T-cell (primary cell): Measurements from ENCODE around the gene SDK1. TPM values are rescaled to one million over a fixed set of nuclear protein-coding genes. Genes with fewer than 3 reads are reported as not detected.

Source experiments
- ATAC-seq, 4 experiments: fragments of 200-7000 bp in 3 of 4; fragments of 150-1000 bp in 1 of 4; cut with Tn5 transposase; replicated peaks in 1 of 4; 1 replicate in 3 of 4; 2 replicates in 1 of 4; pipeline ENCODE4 v1.10.0; 2021; ENCODE audit warnings: moderate library complexity in 3 of 4, mild to moderate bottlenecking in 2 of 4, moderate number of reproducible peaks in 1 of 4
- CTCF ChIA-PET, 2 donors: fragments of 300-600 bp; sonication (Branson Sonifier 250); formaldehyde crosslinking; loops; one replicate each; lab custom pipeline; 2022; ENCODE audit warnings: antibody characterized with exemption in 2 of 2; lab: Charles Lee
- POLR2A ChIA-PET, 2 donors: fragments of 300-600 bp; sonication (Branson Sonifier 250); formaldehyde crosslinking; loops; one replicate each; lab custom pipeline; 2022; ENCODE audit warnings: antibody characterized with exemption in 2 of 2; lab: Charles Lee
- DNase-seq, 35 experiments: peaks; one replicate each; pipeline versions ENCODE4 v3.0.0 to v3.0.0-alpha.2; 2013 to 2023
- H3K27ac ChIP-seq: one replicate; pipeline ENCODE4 v1.5.1; 2013; ENCODE audit warnings: low read length
- H3K27me3 ChIP-seq, 2 experiments: replicated peaks in 1 of 2; 1 replicate in 1 of 2; 2 replicates in 1 of 2; pipeline versions ENCODE4 v1.6.1 to v1.7.0; 2013; ENCODE audit warnings: low read length in 1 of 2, mixed read lengths in 1 of 2; ENCODE audit not compliant: control insufficient read depth in 2 of 2, insufficient read depth in 2 of 2; ENCODE audit errors: extremely low read depth in 1 of 2
- H3K36me3 ChIP-seq, 2 donors: 1 replicate in 1 of 2; 2 replicates in 1 of 2; pipeline versions ENCODE4 v1.6.1 to v1.7.0; 2013; ENCODE audit warnings: low read length in 1 of 2; ENCODE audit not compliant: control insufficient read depth in 2 of 2, insufficient read depth in 1 of 2; ENCODE audit errors: extremely low read depth in 1 of 2
- H3K4me1 ChIP-seq, 2 experiments: 1 replicate in 1 of 2; 2 replicates in 1 of 2; pipeline versions ENCODE4 v1.6.1 to v1.7.0; 2013; ENCODE audit warnings: low read length in 2 of 2, mixed read lengths in 1 of 2; ENCODE audit not compliant: insufficient read depth in 2 of 2, control insufficient read depth in 1 of 2; ENCODE audit errors: extremely low read depth in 1 of 2
- H3K4me3 ChIP-seq, 2 donors: 1 replicate in 1 of 2; 2 replicates in 1 of 2; pipeline versions ENCODE4 v1.5.1 to v1.7.0; 2013; ENCODE audit warnings: mild to moderate bottlenecking in 2 of 2, low read length in 1 of 2, moderate library complexity in 1 of 2; ENCODE audit not compliant: control insufficient read depth in 1 of 2; ENCODE audit errors: extremely low read depth in 1 of 2
- H3K9me3 ChIP-seq: 2 replicates; pipeline ENCODE4 v1.7.0; 2013
- H3K27ac Mint-ChIP-seq, 2 donors: one replicate each; pipeline ENCODE4 v1.8.0; 2020 to 2021; ENCODE audit warnings: mild to moderate bottlenecking in 2 of 2, mixed read lengths in 2 of 2
- H3K27me3 Mint-ChIP-seq, 2 donors: one replicate each; pipeline ENCODE4 v1.8.0; 2021 to 2022; ENCODE audit warnings: mixed read lengths in 2 of 2
- H3K36me3 Mint-ChIP-seq: one replicate; pipeline ENCODE4 v1.8.0; 2021; ENCODE audit warnings: mixed read lengths
- H3K4me1 Mint-ChIP-seq, 3 donors: one replicate each; pipeline ENCODE4 v1.8.0; 2020 to 2022; ENCODE audit warnings: mixed read lengths in 3 of 3, mild to moderate bottlenecking in 1 of 3
- H3K4me3 Mint-ChIP-seq, 3 donors: one replicate each; pipeline ENCODE4 v1.8.0; 2020 to 2022; ENCODE audit warnings: mild to moderate bottlenecking in 3 of 3, mixed read lengths in 3 of 3, moderate library complexity in 3 of 3
- H3K9me3 Mint-ChIP-seq, 3 donors: one replicate each; pipeline ENCODE4 v1.8.0; 2020 to 2022; ENCODE audit warnings: mixed read lengths in 3 of 3
- WGBS: methylation state at CpG from one replicate; pipeline ENCODE4 v1.1.5; 2013; ENCODE audit warnings: missing lambda C conversion rate; ENCODE audit not compliant: insufficient coverage; 5-methylcytosine and 5-hydroxymethylcytosine counted together
- total RNA-seq, 35 experiments: library from RNA in 6 of 35; stranded (reverse) in 6 of 35; fragments of 120-200 nt in 1 of 35; gene quantifications; one replicate each; pipeline versions ENCODE4 v1.2.1 to v1.2.4 and lab custom pipeline; 2013 to 2026

Gene SDK1
- total RNA-seq, 5 donors from 2014 or later (not counting 1 experiment from before 2014, with no cell fraction given), result 0.47 to 1.7 (median 0.63) TPM

- Histone ChIP-seq H3K4me1 (no peaks in the 10 kb centered on the region), H3K9me3 (no peaks in the 10 kb centered on the region), H3K27ac (no peak overlapping the region), H3K36me3 (no peaks in the 10 kb centered on the region), H3K4me3 (no peak overlapping the region), H3K27me3 (peaks cover 0 to 7% of the 10 kb centered on the region in 2 experiments)
- H3K4me3 Mint-ChIP-seq, result no peak overlapping the region
- H3K27me3 Mint-ChIP-seq, result peaks cover 0 to 3% of the 10 kb centered on the region in 2 donors
- POLR2A ChIA-PET, result no interaction called here
- CTCF ChIA-PET, result no interaction called here
- no peak overlapping the region for H3K27ac Mint-ChIP-seq
- 76% methylated on average over 12 of the region's 20 CpGs for WGBS
- H3K36me3 Mint-ChIP-seq, result no peaks in the 10 kb centered on the region
- DNase-seq (no peak), ATAC-seq (no peak)
- no peaks in the 10 kb centered on the region for H3K4me1 Mint-ChIP-seq
- no peaks in the 10 kb centered on the region for H3K9me3 Mint-ChIP-seq
Observed at GRCh38 chr7:4072161-4072925, 771.3 kb downstream of the SDK1 start.

- Mint-ChIP-seq H3K9me3 (no peaks in the 10 kb centered on the region), H3K27me3 (peaks cover 0 to 3% of the 10 kb centered on the region in 2 donors), H3K4me3 (no peak overlapping the region), H3K4me1 (no peaks in the 10 kb centered on the region), H3K27ac (no peak overlapping the region), H3K36me3 (no peaks in the 10 kb centered on the region)
- Histone ChIP-seq H3K27me3 (peaks cover 0 to 9% of the 10 kb centered on the region in 2 experiments), H3K27ac (no peak overlapping the region), H3K4me1 (no peaks in the 10 kb centered on the region), H3K36me3 (no peaks in the 10 kb centered on the region), H3K4me3 (no peak overlapping the region), H3K9me3 (no peaks in the 10 kb centered on the region)
- CTCF ChIA-PET, result no interaction called here
- WGBS, result 90% methylated on average over 10 of the region's 10 CpGs
- DNase-seq, result no peak
- POLR2A ChIA-PET, result no interaction called here
- ATAC-seq, result no peak
Observed at GRCh38 chr7:4073052-4073451, 772.0 kb downstream of the SDK1 start.

- Mint-ChIP-seq H3K36me3 (no peaks in the 10 kb centered on the region), H3K9me3 (no peaks in the 10 kb centered on the region), H3K4me1 (no peaks in the 10 kb centered on the region), H3K27ac (no peak overlapping the region), H3K4me3 (no peak overlapping the region), H3K27me3 (peaks cover 0 to 3% of the 10 kb centered on the region in 2 donors)
- POLR2A ChIA-PET, result no interaction called here
- CTCF ChIA-PET, result interaction anchor here in 1 of 2 donors (0.6 kb wide), 1 partner anchor 8 kb away, joined by 6 read pairs; no protein-coding TSS in a partner anchor
- Histone ChIP-seq H3K4me1 (no peaks in the 10 kb centered on the region), H3K9me3 (no peaks in the 10 kb centered on the region), H3K4me3 (no peak overlapping the region), H3K27me3 (peaks cover 0 to 9% of the 10 kb centered on the region in 2 experiments), H3K27ac (no peak overlapping the region), H3K36me3 (no peaks in the 10 kb centered on the region)
- DNase-seq (no peak), ATAC-seq (no peak)
- WGBS, result 86% methylated on average over 4 of the region's 13 CpGs
Observed at GRCh38 chr7:4073750-4074149, 772.7 kb downstream of the SDK1 start.

- Histone ChIP-seq H3K36me3 (no peaks in the 10 kb centered on the region), H3K27ac (no peak overlapping the region), H3K4me3 (no peak overlapping the region), H3K27me3 (peaks cover 0 to 9% of the 10 kb centered on the region in 2 experiments), H3K4me1 (no peaks in the 10 kb centered on the region), H3K9me3 (no peaks in the 10 kb centered on the region)
- CTCF ChIA-PET, result interaction anchor here in 1 of 2 donors (0.6 kb wide), 1 partner anchor 9 kb away, joined by 6 read pairs; no protein-coding TSS in a partner anchor
- POLR2A ChIA-PET, result no interaction called here
- Mint-ChIP-seq H3K36me3 (no peaks in the 10 kb centered on the region), H3K9me3 (no peaks in the 10 kb centered on the region), H3K4me3 (no peak overlapping the region), H3K4me1 (no peaks in the 10 kb centered on the region), H3K27me3 (peaks cover 1 to 5% of the 10 kb centered on the region in 2 donors), H3K27ac (no peak overlapping the region)
- 93% methylated on average over 7 of the region's 8 CpGs for WGBS
- ATAC-seq (no peak), DNase-seq (no peak)
Observed at GRCh38 chr7:4074407-4074806, 773.4 kb downstream of the SDK1 start.

- Mint-ChIP-seq H3K27me3 (peaks cover 3 to 7% of the 10 kb centered on the region in 2 donors), H3K9me3 (no peaks in the 10 kb centered on the region), H3K4me3 (no peak overlapping the region), H3K36me3 (no peaks in the 10 kb centered on the region), H3K4me1 (no peaks in the 10 kb centered on the region), H3K27ac (no peak overlapping the region)
- no peak for ATAC-seq
- no peak overlapping the region for H3K4me3 ChIP-seq
- no CpG with 5 or more reads among the region's 8 CpGs for WGBS
- H3K9me3 ChIP-seq, result no peaks in the 10 kb centered on the region
- no peak overlapping the region for H3K27ac ChIP-seq
- ChIA-PET CTCF (interaction anchor here in 1 of 2 donors (0.7 kb wide), 1 partner anchor 10 kb away, joined by 3 read pairs; no protein-coding TSS in a partner anchor), POLR2A (no interaction called here)
- DNase-seq, result no peak
- peaks cover 0 to 9% of the 10 kb centered on the region in 2 experiments for H3K27me3 ChIP-seq
- no peaks in the 10 kb centered on the region for H3K4me1 ChIP-seq
- no peaks in the 10 kb centered on the region for H3K36me3 ChIP-seq
Observed at GRCh38 chr7:4074994-4075393, 773.9 kb downstream of the SDK1 start.

GRCh38 chr7:4076701-4077294 is 775.7 kb downstream of the SDK1 start:
- H3K27ac ChIP-seq, result no peak overlapping the region
- 89% methylated on average over 17 of the region's 19 CpGs for WGBS
- no peak overlapping the region for H3K4me3 Mint-ChIP-seq
- no peak overlapping the region for H3K27ac Mint-ChIP-seq
- H3K9me3 ChIP-seq, result no peaks in the 10 kb centered on the region
- no peaks in the 10 kb centered on the region for H3K4me1 Mint-ChIP-seq
- no peak overlapping the region for H3K4me3 ChIP-seq
- H3K36me3 Mint-ChIP-seq, result no peaks in the 10 kb centered on the region
- H3K9me3 Mint-ChIP-seq, result no peaks in the 10 kb centered on the region
- H3K4me1 ChIP-seq, result no peaks in the 10 kb centered on the region
- H3K27me3 ChIP-seq, result peaks cover 0 to 11% of the 10 kb centered on the region in 2 experiments
- H3K27me3 Mint-ChIP-seq, result peaks cover 3 to 7% of the 10 kb centered on the region in 2 donors
- CTCF ChIA-PET, result no interaction called here
- POLR2A ChIA-PET, result no interaction called here
- H3K36me3 ChIP-seq, result no peaks in the 10 kb centered on the region
- DNase-seq, result no peak
- ATAC-seq, result no peak
